ENCODE data around the gene ASCC2.
A peak's percentile ranks its signal among the peaks of the same experiment; 100 is the strongest.
"Not testable (repeated sequence)": the region's sequence is repeated elsewhere in the genome, so short reads cannot be mapped to it uniquely, and the experiment has no call there.

ASCC2 gene

GRCh38 chr22:29837741-29838598, at the start of gene ASCC2:
ASCC2 (minus strand) TSS chr22:29838274; CDS start chr22:29832325, 5,949 bp downstream.
- DNase-seq = peak; percentile 92

GRCh38 chr22:29887358-29887757, 49.3 kb upstream of the ASCC2 start:
- no peak for DNase-seq

GRCh38 chr22:29886596-29886995, 48.5 kb upstream of the ASCC2 start:
- no peak for DNase-seq

- DNase-seq = no peak
Observed at GRCh38 chr22:29885610-29886009, 47.5 kb upstream of the ASCC2 start.

- no peak for DNase-seq
Observed at GRCh38 chr22:29883775-29884097, 45.7 kb upstream of the ASCC2 start.

GRCh38 chr22:29883045-29883774, 45.1 kb upstream of the ASCC2 start, which contains the start of gene MTMR3:
MTMR3 (plus strand) TSS chr22:29883174; CDS start chr22:29971060, 87,886 bp downstream.
- peak; percentile 79 for DNase-seq

GRCh38 chr22:29882716-29883044, 44.6 kb upstream of the ASCC2 start:
- DNase-seq = no peak

- DNase-seq = no peak
Observed at GRCh38 chr22:29879753-29880152, 41.7 kb upstream of the ASCC2 start.

GRCh38 chr22:29877620-29878019, 39.5 kb upstream of the ASCC2 start:
- DNase-seq = no peak

- no peak for DNase-seq
Observed at GRCh38 chr22:29873943-29874342, 35.9 kb upstream of the ASCC2 start.

- DNase-seq = no peak
Observed at GRCh38 chr22:29872989-29873388, 34.9 kb upstream of the ASCC2 start.

GRCh38 chr22:29872144-29872893, 34.2 kb upstream of the ASCC2 start:
- no peak for DNase-seq

GRCh38 chr22:29871684-29872083, 33.6 kb upstream of the ASCC2 start:
- DNase-seq = peak; percentile 86

- DNase-seq = no peak
Observed at GRCh38 chr22:29870574-29870973, 32.5 kb upstream of the ASCC2 start.

- DNase-seq = no peak
Observed at GRCh38 chr22:29867851-29868250, 29.8 kb upstream of the ASCC2 start.

- no peak for DNase-seq
Observed at GRCh38 chr22:29867260-29867659, 29.2 kb upstream of the ASCC2 start.

- DNase-seq = not testable (repeated sequence)
Observed at GRCh38 chr22:29865572-29865971, 27.5 kb upstream of the ASCC2 start.

- no peak for DNase-seq
Observed at GRCh38 chr22:29861672-29862297, 23.7 kb upstream of the ASCC2 start.

- no peak for DNase-seq
Observed at GRCh38 chr22:29860006-29860766, 22.1 kb upstream of the ASCC2 start.

- DNase-seq = not testable (repeated sequence)
Observed at GRCh38 chr22:29859030-29859429, 21.0 kb upstream of the ASCC2 start.

- no peak for DNase-seq
Observed at GRCh38 chr22:29856496-29856895, 18.4 kb upstream of the ASCC2 start.

- DNase-seq = peak; percentile 70
Observed at GRCh38 chr22:29855611-29856181, 17.6 kb upstream of the ASCC2 start.

Data from NCI-H446 treated with DMSO at 0.1 percent for 48 hours (cell line).